Keratinocyte (primary cell): ENCODE data around the gene BBOF1. TPM values are rescaled to one million over a fixed set of nuclear protein-coding genes. Genes with fewer than 3 reads are reported as not detected.
"Not testable (repeated sequence)": the region's sequence is repeated elsewhere in the genome, so short reads cannot be mapped to it uniquely, and the experiment has no call there.

Experiments
- DNase-seq: peaks from one replicate; pipeline ENCODE4 v3.0.0-alpha.2; 2011; ENCODE audit warnings: low read depth, missing footprints, low spot score
- FAIRE-seq: peaks from 2 replicates; lab custom pipeline; 2011; peaks lifted over from hg19 to GRCh38; lab: Jason Lieb, UNC
- H2AFZ ChIP-seq: 2 replicates; pipeline ENCODE4 v1.6.0; 2012; ENCODE audit warnings: low read length, control low read depth, inconsistent platforms; ENCODE audit not compliant: control insufficient read depth
- H3K27ac ChIP-seq: 2 replicates; pipeline ENCODE4 v1.5.1; 2011; ENCODE audit warnings: low read length; ENCODE audit not compliant: control insufficient read depth, insufficient read depth
- H3K27me3 ChIP-seq: 3 replicates; pipeline ENCODE4 v1.6.0; 2011; ENCODE audit warnings: low read length; ENCODE audit not compliant: control insufficient read depth, insufficient read depth; ENCODE audit errors: extremely low read depth
- H3K36me3 ChIP-seq, 2 experiments: 2 replicates in 1 of 2; 3 replicates in 1 of 2; pipeline ENCODE4 v1.5.1; 2011; ENCODE audit warnings: low read length in 2 of 2, mild to moderate bottlenecking in 1 of 2; ENCODE audit not compliant: control insufficient read depth in 2 of 2, insufficient read depth in 2 of 2; ENCODE audit errors: extremely low read depth in 1 of 2
- H3K4me1 ChIP-seq: 3 replicates; pipeline ENCODE4 v1.5.1; 2011; ENCODE audit warnings: low read length; ENCODE audit not compliant: control insufficient read depth, insufficient read depth; ENCODE audit errors: extremely low read depth
- H3K4me2 ChIP-seq: 3 replicates; pipeline ENCODE4 v1.6.0; 2011; ENCODE audit warnings: low read depth, low read length; ENCODE audit not compliant: control insufficient read depth, insufficient read depth; ENCODE audit errors: extremely low read depth
- H3K4me3 ChIP-seq, 3 experiments: fragments of 200-600 bp in 1 of 3; sonication (generic) in 1 of 3; 2 replicates in 2 of 3; 3 replicates in 1 of 3; pipeline ENCODE4 v1.5.1; 2011 to 2016; ENCODE audit warnings: low read length in 3 of 3, mild to moderate bottlenecking in 3 of 3, control low read depth in 2 of 3, inconsistent platforms in 1 of 3, low read depth in 1 of 3, mixed read lengths in 1 of 3, mixed run types in 1 of 3, moderate library complexity in 1 of 3; ENCODE audit not compliant: control insufficient read depth in 2 of 3, insufficient read depth in 2 of 3; ENCODE audit errors: extremely low read depth in 1 of 3
- H3K79me2 ChIP-seq: 2 replicates; pipeline ENCODE4 v1.6.0; 2012; ENCODE audit warnings: low read length; ENCODE audit not compliant: control insufficient read depth, insufficient read depth
- H3K9ac ChIP-seq: 3 replicates; pipeline ENCODE4 v1.6.0; 2011; ENCODE audit warnings: low read length; ENCODE audit not compliant: control insufficient read depth, insufficient read depth; ENCODE audit errors: extremely low read depth
- H3K9me1 ChIP-seq: 3 replicates; pipeline ENCODE4 v1.6.0; 2011; ENCODE audit warnings: low read length; ENCODE audit not compliant: control insufficient read depth, insufficient read depth; ENCODE audit errors: extremely low read depth
- H3K9me3 ChIP-seq: 2 replicates; pipeline ENCODE4 v1.5.1; 2012; ENCODE audit warnings: low read depth, low read length; ENCODE audit not compliant: control insufficient read depth
- H4K20me1 ChIP-seq: 3 replicates; pipeline ENCODE4 v1.6.0; 2011; ENCODE audit warnings: low read length; ENCODE audit not compliant: control insufficient read depth, insufficient read depth; ENCODE audit errors: extremely low read depth
- EZH2 ChIP-seq: IDR thresholded peaks from one replicate; pipeline ENCODE4 v1.6.1; 2012; ENCODE audit warnings: inconsistent platforms, mild to moderate bottlenecking, low read length, moderate library complexity
- dilution Hi-C: fragments of 300-500 bp; cut with MboI; formaldehyde crosslinking; loops from one replicate; pipeline ENCODE4 v1.7.0; 2020; ENCODE audit warnings: low sequenced_read_pairs; ENCODE audit not compliant: extremely low pct_ligation_motif_present
- polyA plus RNA-seq, 5 experiments: library from polyadenylated mRNA; depleted of rRNA in 3 of 5; stranded (reverse) in 3 of 5; stranded (forward) in 1 of 5; unstranded in 1 of 5; fragments of >200 nt; gene quantifications; 1 replicate in 1 of 5; 2 replicates in 3 of 5; 3 replicates in 1 of 5; pipeline versions ENCODE4 v1.2.1 to v1.2.3, GENCODE V29; 2011 to 2012; ENCODE audit warnings: missing spikeins in 2 of 5, low read depth in 1 of 5, low replicate concordance in 1 of 5
- TF ChIP-seq, protein P1 (sequence below), 3 experiments: IDR thresholded peaks in 1 of 3; conservative IDR thresholded peaks in 1 of 3; optimal IDR thresholded peaks in 1 of 3; 2 replicates in 2 of 3; 3 replicates in 1 of 3; pipeline versions ENCODE3 to v1.5.1; 2011; ENCODE audit warnings: low read length in 3 of 3, mild to moderate bottlenecking in 3 of 3, moderate library complexity in 2 of 3, control low read depth in 1 of 3, inconsistent platforms in 1 of 3; ENCODE audit not compliant: insufficient read depth in 2 of 3; ENCODE audit errors: extremely low read depth in 1 of 3

Gene BBOF1
- polyA plus RNA-seq, 1 donor (not counting 4 experiments of a cell fraction or from before 2014, with no cell fraction given): 3.0 TPM

DNA sequence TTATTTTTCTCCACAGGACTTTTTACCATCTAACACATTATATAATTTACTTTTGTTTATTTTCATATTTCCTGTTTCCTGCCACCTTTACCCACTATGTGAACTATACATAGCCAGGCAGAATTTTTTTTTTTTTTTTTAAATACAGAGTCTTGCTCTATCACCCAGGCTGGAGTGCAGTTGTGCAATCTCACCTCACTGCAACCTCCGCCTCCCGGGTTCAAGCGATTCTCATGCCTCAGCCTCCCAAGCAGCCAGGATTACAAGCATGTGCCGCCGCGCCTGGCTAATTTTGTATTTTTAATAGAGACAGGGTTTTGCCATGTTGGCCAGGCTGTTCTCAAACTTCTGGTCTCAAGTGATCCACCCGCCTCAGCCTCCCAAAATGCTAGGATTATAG, 24.2 kb upstream of the BBOF1 start:
- H3K27me3 ChIP-seq, H3K27ac ChIP-seq, H3K4me3 ChIP-seq, H3K4me1 ChIP-seq, H3K9me1 ChIP-seq, H3K36me3 ChIP-seq, H3K9ac ChIP-seq, H3K4me2 ChIP-seq, H3K9me3 ChIP-seq, dilution Hi-C loops, DNase-seq, FAIRE-seq, H4K20me1 ChIP-seq, H2AFZ ChIP-seq, H3K79me2 ChIP-seq: not testable (repeated sequence)

DNA sequence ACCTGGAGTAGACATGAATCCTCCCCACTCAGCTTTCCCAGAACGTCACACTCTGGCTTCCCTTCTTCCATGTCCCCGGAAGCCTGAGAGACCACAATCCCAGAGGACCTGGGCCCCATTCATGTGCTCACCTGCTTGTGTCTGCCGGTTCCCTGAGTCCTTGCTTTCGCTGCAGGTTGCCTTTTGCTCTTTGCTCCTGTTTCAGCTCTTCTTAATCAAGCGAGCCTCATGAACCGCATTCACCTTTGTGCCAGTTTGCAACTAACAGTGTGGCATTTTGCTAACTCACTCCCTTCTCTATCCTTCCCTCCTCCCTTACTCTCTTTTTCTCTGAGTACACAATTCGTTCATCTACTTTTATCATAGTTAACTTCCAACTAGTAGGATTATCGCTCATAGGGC, 23.2 kb upstream of the BBOF1 start:
- Histone ChIP-seq H3K9ac (no peak overlapping the region), H4K20me1 (no peaks in the 10 kb centered on the region), H3K4me2 (no peak overlapping the region), H3K27me3 (no peaks in the 10 kb centered on the region), H3K9me1 (no peaks in the 10 kb centered on the region), H3K79me2 (no peaks in the 10 kb centered on the region), H3K9me3 (no peaks in the 10 kb centered on the region), H3K36me3 (peaks cover 3 to 6% of the 10 kb centered on the region in 2 experiments), H3K27ac (no peak overlapping the region), H2AFZ (no peak overlapping the region), H3K4me1 (no peaks in the 10 kb centered on the region), H3K4me3 (no peak overlapping the region)
- dilution Hi-C loops: no loop called here
- TF ChIP-seq EZH2: no peak
- TF ChIP-seq, protein P1, sequence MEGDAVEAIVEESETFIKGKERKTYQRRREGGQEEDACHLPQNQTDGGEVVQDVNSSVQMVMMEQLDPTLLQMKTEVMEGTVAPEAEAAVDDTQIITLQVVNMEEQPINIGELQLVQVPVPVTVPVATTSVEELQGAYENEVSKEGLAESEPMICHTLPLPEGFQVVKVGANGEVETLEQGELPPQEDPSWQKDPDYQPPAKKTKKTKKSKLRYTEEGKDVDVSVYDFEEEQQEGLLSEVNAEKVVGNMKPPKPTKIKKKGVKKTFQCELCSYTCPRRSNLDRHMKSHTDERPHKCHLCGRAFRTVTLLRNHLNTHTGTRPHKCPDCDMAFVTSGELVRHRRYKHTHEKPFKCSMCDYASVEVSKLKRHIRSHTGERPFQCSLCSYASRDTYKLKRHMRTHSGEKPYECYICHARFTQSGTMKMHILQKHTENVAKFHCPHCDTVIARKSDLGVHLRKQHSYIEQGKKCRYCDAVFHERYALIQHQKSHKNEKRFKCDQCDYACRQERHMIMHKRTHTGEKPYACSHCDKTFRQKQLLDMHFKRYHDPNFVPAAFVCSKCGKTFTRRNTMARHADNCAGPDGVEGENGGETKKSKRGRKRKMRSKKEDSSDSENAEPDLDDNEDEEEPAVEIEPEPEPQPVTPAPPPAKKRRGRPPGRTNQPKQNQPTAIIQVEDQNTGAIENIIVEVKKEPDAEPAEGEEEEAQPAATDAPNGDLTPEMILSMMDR (optimal IDR thresholded peaks at IDR 0.05 in 1 of 3, IDR thresholded peaks at IDR 0.05 in 1 of 3, conservative IDR thresholded peaks at IDR 0.05 in 1 of 3; ENCODE audit: extremely low read depth in 1 of 3, insufficient read depth in 2 of 3, low read length in 3 of 3): no peak
- DNase-seq (no peak), FAIRE-seq (no peak)

DNA sequence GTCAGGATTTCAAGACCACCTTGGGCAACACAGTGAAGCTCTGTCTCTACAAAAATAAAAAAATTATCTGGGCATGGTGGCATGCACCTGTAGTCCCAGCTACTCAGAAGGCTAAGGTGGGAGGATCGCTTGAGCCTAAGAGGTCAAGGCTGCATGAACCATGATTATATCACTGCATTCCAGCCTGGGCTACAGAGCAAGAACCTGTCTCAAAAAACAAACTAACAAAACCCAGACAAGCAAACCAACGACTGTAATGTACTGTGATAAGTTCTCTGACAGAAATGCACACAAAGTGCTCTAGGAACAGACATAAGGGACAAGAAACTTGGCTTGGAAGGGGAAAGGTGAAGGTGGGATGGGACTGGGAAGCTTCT, 22.4 kb upstream of the BBOF1 start:
- Histone ChIP-seq H3K27me3 (no peaks in the 10 kb centered on the region), H4K20me1 (no peaks in the 10 kb centered on the region), H3K4me1 (no peaks in the 10 kb centered on the region), H3K9me1 (no peaks in the 10 kb centered on the region), H3K9me3 (no peaks in the 10 kb centered on the region), H3K36me3 (peaks cover 3 to 6% of the 10 kb centered on the region in 2 experiments), H3K79me2 (no peaks in the 10 kb centered on the region), H3K27ac (no peak overlapping the region), H2AFZ (no peak overlapping the region), H3K9ac (no peak overlapping the region), H3K4me2 (no peak overlapping the region), H3K4me3 (no peak overlapping the region)
- DNase-seq (no peak), FAIRE-seq (no peak)
- dilution Hi-C loops: no loop called here
- TF ChIP-seq, protein P1 (optimal IDR thresholded peaks at IDR 0.05 in 1 of 3, IDR thresholded peaks at IDR 0.05 in 1 of 3, conservative IDR thresholded peaks at IDR 0.05 in 1 of 3; ENCODE audit: extremely low read depth in 1 of 3, insufficient read depth in 2 of 3, low read length in 3 of 3): no peak
- TF ChIP-seq EZH2: no peak
